ENCODE data around the gene SLC4A2. TPM values are rescaled to one million over a fixed set of nuclear protein-coding genes. Genes with fewer than 3 reads are reported as not detected.

The SLC4A2 gene
- total and polyA plus RNA-seq, 2 experiments from 2014 or later = 167 to 188 TPM

DNA sequence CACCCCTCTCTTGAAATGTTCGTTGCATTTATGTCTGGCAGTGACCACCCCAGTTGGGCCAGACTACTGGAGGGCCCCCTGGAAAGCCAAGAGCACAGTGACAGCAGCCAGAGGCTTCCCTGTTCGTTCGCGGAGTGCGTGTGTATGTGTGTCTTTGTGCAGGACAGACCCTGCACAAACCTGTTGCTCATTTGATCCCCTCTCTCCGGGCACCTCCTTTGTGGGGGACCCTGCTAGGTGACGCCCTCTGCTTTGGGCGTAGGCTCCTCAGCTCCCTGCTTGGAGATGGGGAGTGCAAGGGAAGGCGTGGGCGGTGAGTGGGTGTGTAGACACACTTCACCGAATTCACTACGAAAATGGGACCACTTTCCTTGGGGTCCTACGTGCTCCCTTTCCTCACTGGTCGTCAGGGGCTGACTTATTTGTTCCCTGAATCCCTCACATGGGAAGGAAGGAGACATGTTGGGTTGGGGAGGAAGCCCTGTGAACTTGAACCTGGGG is 65.6 kb downstream of the SLC4A2 start:
- Histone ChIP-seq H3K27me3 (no peaks in the 10 kb centered on the region), H2AFZ (no peak overlapping the region), H3K4me1 (ENCODE audit: insufficient read depth) (peaks cover 6% of the 10 kb centered on the region), H3K9me2 (replicated peaks; ENCODE audit: insufficient read depth) (no peaks in the 10 kb centered on the region), H4K20me1 (ENCODE audit: insufficient read depth, poor library complexity, severe bottlenecking) (peaks cover 33% of the 10 kb centered on the region), H3K36me3 (replicated peaks; ENCODE audit: insufficient read depth, low read depth) (no peaks in the 10 kb centered on the region), H3K4me2 (peak overlapping the region; percentile 96), H3K79me2 (no peaks in the 10 kb centered on the region), H3K27ac (no peak overlapping the region), H3K4me3 (no peak overlapping the region), H3K9me3 (ENCODE audit: low read depth) (no peaks in the 10 kb centered on the region)
- WGBS (ENCODE audit: low lambda C conversion rate, missing lambda C conversion rate) = 90% methylated on average over 14 of the region's 14 CpGs
- no peak for DNase-seq (ENCODE audit: low spot score)
- TF ChIP-seq EZH2phosphoT487 (IDR thresholded peaks at IDR 0.05; ENCODE audit: low read depth, severe bottlenecking, unreplicated experiment) (no peak), EZH2 (IDR thresholded peaks at IDR 0.05; ENCODE audit: borderline replicate concordance) (no peak)
- TF ChIP-seq, protein P1, sequence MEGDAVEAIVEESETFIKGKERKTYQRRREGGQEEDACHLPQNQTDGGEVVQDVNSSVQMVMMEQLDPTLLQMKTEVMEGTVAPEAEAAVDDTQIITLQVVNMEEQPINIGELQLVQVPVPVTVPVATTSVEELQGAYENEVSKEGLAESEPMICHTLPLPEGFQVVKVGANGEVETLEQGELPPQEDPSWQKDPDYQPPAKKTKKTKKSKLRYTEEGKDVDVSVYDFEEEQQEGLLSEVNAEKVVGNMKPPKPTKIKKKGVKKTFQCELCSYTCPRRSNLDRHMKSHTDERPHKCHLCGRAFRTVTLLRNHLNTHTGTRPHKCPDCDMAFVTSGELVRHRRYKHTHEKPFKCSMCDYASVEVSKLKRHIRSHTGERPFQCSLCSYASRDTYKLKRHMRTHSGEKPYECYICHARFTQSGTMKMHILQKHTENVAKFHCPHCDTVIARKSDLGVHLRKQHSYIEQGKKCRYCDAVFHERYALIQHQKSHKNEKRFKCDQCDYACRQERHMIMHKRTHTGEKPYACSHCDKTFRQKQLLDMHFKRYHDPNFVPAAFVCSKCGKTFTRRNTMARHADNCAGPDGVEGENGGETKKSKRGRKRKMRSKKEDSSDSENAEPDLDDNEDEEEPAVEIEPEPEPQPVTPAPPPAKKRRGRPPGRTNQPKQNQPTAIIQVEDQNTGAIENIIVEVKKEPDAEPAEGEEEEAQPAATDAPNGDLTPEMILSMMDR (IDR thresholded peaks at IDR 0.05; ENCODE audit: poor library complexity) = no peak

DNA sequence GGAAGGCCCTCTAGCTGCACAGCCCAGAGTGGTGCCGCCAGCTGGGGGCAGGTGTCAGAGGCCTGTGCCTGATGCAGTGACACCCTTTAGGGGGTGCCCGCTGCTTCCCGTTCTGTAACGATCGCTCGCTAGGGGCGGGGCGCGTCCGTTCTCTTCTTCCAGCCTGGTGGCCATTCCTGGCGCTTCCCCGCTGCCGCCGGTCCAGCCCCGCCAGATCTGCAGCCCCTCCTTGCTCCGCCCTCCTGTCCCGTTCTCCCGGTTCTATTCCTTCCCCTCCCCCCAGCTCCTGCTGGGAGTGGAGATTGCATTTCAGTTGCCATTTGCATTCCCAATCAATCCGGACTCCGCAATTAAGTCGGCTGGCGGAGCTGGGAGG is 66.1 kb downstream of the SLC4A2 start:
- peaks cover 6% of the 10 kb centered on the region for H3K4me1 ChIP-seq (ENCODE audit: insufficient read depth)
- 24% methylated on average over 19 of the region's 22 CpGs for WGBS (ENCODE audit: low lambda C conversion rate, missing lambda C conversion rate)
- H4K20me1 ChIP-seq (ENCODE audit: insufficient read depth, poor library complexity, severe bottlenecking) = peaks cover 33% of the 10 kb centered on the region
- no peak overlapping the region for H3K4me3 ChIP-seq
- no peaks in the 10 kb centered on the region for H3K9me2 ChIP-seq (replicated peaks; ENCODE audit: insufficient read depth)
- no peaks in the 10 kb centered on the region for H3K27me3 ChIP-seq
- no peaks in the 10 kb centered on the region for H3K9me3 ChIP-seq (ENCODE audit: low read depth)
- DNase-seq (ENCODE audit: low spot score) = peak; percentile 50
- no peak overlapping the region for H3K27ac ChIP-seq
- H3K4me2 ChIP-seq = peak overlapping the region; percentile 96
- TF ChIP-seq, protein P1 (IDR thresholded peaks at IDR 0.05; ENCODE audit: poor library complexity) = no peak
- no peak overlapping the region for H2AFZ ChIP-seq
- no peaks in the 10 kb centered on the region for H3K36me3 ChIP-seq (replicated peaks; ENCODE audit: insufficient read depth, low read depth)
- no peaks in the 10 kb centered on the region for H3K79me2 ChIP-seq

DNA sequence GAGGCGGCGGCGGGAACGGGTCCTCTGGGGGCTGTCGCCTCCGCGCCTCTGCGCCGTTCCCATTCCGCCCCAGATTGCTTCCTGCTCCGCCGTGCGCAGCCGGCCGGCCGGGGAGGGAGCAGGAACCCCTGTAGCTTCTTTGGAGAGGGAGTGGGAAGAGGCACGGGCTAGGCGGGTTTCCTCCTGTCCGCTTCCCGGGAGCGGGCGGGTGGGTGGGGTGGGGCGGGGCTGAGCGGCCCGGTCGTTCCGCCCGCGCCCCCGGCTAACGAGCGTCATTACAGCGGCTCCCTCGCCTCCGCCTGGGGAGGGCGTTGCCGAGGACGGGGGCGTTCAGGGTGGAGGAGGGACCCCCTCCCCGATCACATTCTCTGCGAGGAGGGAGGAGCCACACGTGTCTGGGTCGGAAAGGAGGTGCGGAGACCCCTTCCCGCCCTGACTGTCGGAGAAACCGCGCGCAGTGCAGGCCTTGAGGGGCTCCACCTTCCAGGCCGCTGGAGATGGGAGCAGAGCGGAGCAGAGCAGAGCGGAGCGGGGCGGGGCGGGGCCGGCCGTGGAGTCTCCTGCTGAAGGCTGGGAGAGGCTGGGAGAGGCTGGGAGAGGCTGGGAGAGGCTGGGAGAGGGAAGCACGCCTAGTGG is 66.6 kb downstream of the SLC4A2 start:
- no peak overlapping the region for H3K27ac ChIP-seq
- H3K79me2 ChIP-seq = no peaks in the 10 kb centered on the region
- TF ChIP-seq, protein P1 (IDR thresholded peaks at IDR 0.05; ENCODE audit: poor library complexity) = no peak
- TF ChIP-seq EZH2phosphoT487 (IDR thresholded peaks at IDR 0.05; ENCODE audit: low read depth, severe bottlenecking, unreplicated experiment) = no peak
- TF ChIP-seq EZH2 (IDR thresholded peaks at IDR 0.05; ENCODE audit: borderline replicate concordance) = no peak
- no peaks in the 10 kb centered on the region for H3K36me3 ChIP-seq (replicated peaks; ENCODE audit: insufficient read depth, low read depth)
- DNase-seq (ENCODE audit: low spot score) = peak; percentile 50
- H3K4me2 ChIP-seq = peak overlapping the region; percentile 96
- no peak overlapping the region for H3K4me3 ChIP-seq
- peaks cover 6% of the 10 kb centered on the region for H3K4me1 ChIP-seq (ENCODE audit: insufficient read depth)
- no peaks in the 10 kb centered on the region for H3K9me2 ChIP-seq (replicated peaks; ENCODE audit: insufficient read depth)
- 19% methylated on average over 21 of the region's 58 CpGs for WGBS (ENCODE audit: low lambda C conversion rate, missing lambda C conversion rate)
- no peak overlapping the region for H2AFZ ChIP-seq
- peaks cover 33% of the 10 kb centered on the region for H4K20me1 ChIP-seq (ENCODE audit: insufficient read depth, poor library complexity, severe bottlenecking)
- no peaks in the 10 kb centered on the region for H3K9me3 ChIP-seq (ENCODE audit: low read depth)
- H3K27me3 ChIP-seq = no peaks in the 10 kb centered on the region

Other genes starting within 250 kb of the SLC4A2 start
- 4.7 and 9.1 TPM in 2 replicates for gene AOC1, start 207.1 kb upstream of the SLC4A2 start, total RNA-seq
- 5.9 and 6.6 TPM in 2 replicates for gene AOC1, start 207.1 kb upstream of the SLC4A2 start, polyA plus RNA-seq
- 8.4 and 9.4 TPM in 2 replicates for gene KCNH2, start 81.3 kb upstream of the SLC4A2 start, total RNA-seq
- gene KCNH2, start 81.3 kb upstream of the SLC4A2 start, polyA plus RNA-seq = 9.1 and 11.3 TPM in 2 replicates
- 8.1 and 9.8 TPM in 2 replicates for gene NOS3, start 68.6 kb upstream of the SLC4A2 start, total RNA-seq
- 15.3 and 17.4 TPM in 2 replicates for gene NOS3, start 68.6 kb upstream of the SLC4A2 start, polyA plus RNA-seq
- 0.64 and 0.80 TPM in 2 replicates for gene ATG9B, start 35.1 kb upstream of the SLC4A2 start, total RNA-seq
- 2.4 and 13.2 TPM in 2 replicates for gene ATG9B, start 35.1 kb upstream of the SLC4A2 start, polyA plus RNA-seq
- gene ABCB8, start 31.1 kb upstream of the SLC4A2 start, total RNA-seq = 22.6 and 24.4 TPM in 2 replicates
- gene ABCB8, start 31.1 kb upstream of the SLC4A2 start, polyA plus RNA-seq = 32.6 and 41.2 TPM in 2 replicates
- gene ASIC3, start 11.1 kb upstream of the SLC4A2 start, total RNA-seq = 2.9 and 4.5 TPM in 2 replicates
- 2.1 and 7.0 TPM in 2 replicates for gene ASIC3, start 11.1 kb upstream of the SLC4A2 start, polyA plus RNA-seq
- gene CDK5, start 1.7 kb upstream of the SLC4A2 start, total RNA-seq = 15.2 and 17.4 TPM in 2 replicates
- gene CDK5, start 1.7 kb upstream of the SLC4A2 start, polyA plus RNA-seq = 29.4 and 39.4 TPM in 2 replicates
- 105 and 107 TPM in 2 replicates for gene FASTK, start 21.2 kb downstream of the SLC4A2 start, total RNA-seq
- 193 and 202 TPM in 2 replicates for gene FASTK, start 21.2 kb downstream of the SLC4A2 start, polyA plus RNA-seq
- 40.5 and 45.0 TPM in 2 replicates for gene TMUB1, start 23.9 kb downstream of the SLC4A2 start, total RNA-seq
- gene TMUB1, start 23.9 kb downstream of the SLC4A2 start, polyA plus RNA-seq = 83.1 and 91.9 TPM in 2 replicates
- 23.7 and 44.0 TPM in 2 replicates for gene AGAP3, start 26.9 kb downstream of the SLC4A2 start, total RNA-seq
- 56.7 and 63.5 TPM in 2 replicates for gene AGAP3, start 26.9 kb downstream of the SLC4A2 start, polyA plus RNA-seq
- not detected in 2 replicates for gene GBX1, start 108.1 kb downstream of the SLC4A2 start, total RNA-seq
- gene GBX1, start 108.1 kb downstream of the SLC4A2 start, polyA plus RNA-seq = not detected in 2 replicates
- gene ASB10, start 127.7 kb downstream of the SLC4A2 start, total RNA-seq = not detected in 2 replicates
- gene ASB10, start 127.7 kb downstream of the SLC4A2 start, polyA plus RNA-seq = not detected in 2 replicates
- not detected in 2 replicates for gene H2BK1, start 150.9 kb downstream of the SLC4A2 start, total RNA-seq
- not detected in 2 replicates for gene H2BK1, start 150.9 kb downstream of the SLC4A2 start, polyA plus RNA-seq
- 35.3 and 35.8 TPM in 2 replicates for gene ABCF2, start 167.6 kb downstream of the SLC4A2 start, total RNA-seq
- 25.6 and 32.9 TPM in 2 replicates for gene ABCF2, start 167.6 kb downstream of the SLC4A2 start, polyA plus RNA-seq
- gene CHPF2, start 172.9 kb downstream of the SLC4A2 start, total RNA-seq = 36.9 and 51.0 TPM in 2 replicates
- 68.2 and 70.0 TPM in 2 replicates for gene CHPF2, start 172.9 kb downstream of the SLC4A2 start, polyA plus RNA-seq
- 38.0 and 42.4 TPM in 2 replicates for gene SMARCD3, start 189.1 kb downstream of the SLC4A2 start, total RNA-seq
- gene SMARCD3, start 189.1 kb downstream of the SLC4A2 start, polyA plus RNA-seq = 73.1 and 111 TPM in 2 replicates

All from hepatocyte (in vitro differentiated cells).